Spleen (tissue), 11 donors: ENCODE results near the gene GCA. TPM values are rescaled to one million over a fixed set of nuclear protein-coding genes. Genes with fewer than 3 reads are reported as not detected.

Experiments
- DNase-seq: peaks from one replicate; pipeline ENCODE4 v3.0.0-alpha.2; 2020
- H3K27ac ChIP-seq, 8 donors: fragments of 200-600 bp; sonication (generic) in 7 of 8; 1 replicate in 4 of 8; 2 replicates in 4 of 8; pipeline versions ENCODE4 v1.5.0 to v1.8.0; 2016 to 2021; ENCODE audit warnings: inconsistent platforms in 4 of 8, mild to moderate bottlenecking in 4 of 8, moderate library complexity in 1 of 8
- H3K27me3 ChIP-seq, 7 donors: fragments of 200-600 bp; sonication (generic) in 6 of 7; replicated peaks in 1 of 7; 1 replicate in 4 of 7; 2 replicates in 3 of 7; pipeline versions ENCODE4 v1.5.0 to v1.8.0; 2016 to 2021; ENCODE audit warnings: inconsistent platforms in 3 of 7, mild to moderate bottlenecking in 1 of 7
- H3K36me3 ChIP-seq, 6 donors: fragments of 200-600 bp; sonication (generic) in 5 of 6; 1 replicate in 4 of 6; 2 replicates in 2 of 6; pipeline versions ENCODE4 v1.5.0 to v1.8.0; 2016 to 2021; ENCODE audit warnings: inconsistent platforms in 2 of 6
- H3K4me1 ChIP-seq, 6 donors: fragments of 200-600 bp; sonication (generic) in 5 of 6; 1 replicate in 3 of 6; 2 replicates in 3 of 6; pipeline versions ENCODE4 v1.5.0 to v1.8.0; 2016 to 2021; ENCODE audit warnings: inconsistent platforms in 3 of 6
- H3K4me3 ChIP-seq, 8 donors: fragments of 200-600 bp; sonication (generic) in 7 of 8; 1 replicate in 4 of 8; 2 replicates in 4 of 8; pipeline versions ENCODE4 v1.5.0 to v1.8.0; 2016 to 2021; ENCODE audit warnings: inconsistent platforms in 4 of 8, mild to moderate bottlenecking in 4 of 8, moderate library complexity in 2 of 8
- H3K9me3 ChIP-seq, 8 donors: fragments of 200-600 bp; sonication (generic) in 7 of 8; 1 replicate in 4 of 8; 2 replicates in 4 of 8; pipeline versions ENCODE4 v1.5.0 to v1.8.0; 2016 to 2021; ENCODE audit warnings: inconsistent platforms in 4 of 8
- CTCF ChIP-seq, 11 experiments: fragments of 200-600 bp in 7 of 11; fragments of 450-650 bp in 4 of 11; sonication (generic) in 4 of 11; IDR thresholded peaks in 8 of 11; conservative IDR thresholded peaks in 3 of 11; 1 replicate in 7 of 11; 2 replicates in 4 of 11; pipeline versions ENCODE4 v1.4.0 to v1.8.0; 2016 to 2021; ENCODE audit warnings: antibody characterized with exemption in 11 of 11, inconsistent platforms in 4 of 11, mild to moderate bottlenecking in 1 of 11
- POLR2A ChIP-seq, 3 donors: fragments of 450-650 bp; IDR thresholded peaks; one replicate each; pipeline ENCODE4 v1.5.1; 2017; ENCODE audit warnings: antibody characterized with exemption in 3 of 3, mild to moderate bottlenecking in 1 of 3
- POLR2AphosphoS5 ChIP-seq, 3 donors: sonication (generic); formaldehyde crosslinking; IDR thresholded peaks; one replicate each; pipeline ENCODE4 v1.5.1; 2017; ENCODE audit warnings: antibody characterized with exemption in 3 of 3
- whole genome bisulfite sequencing, 5 donors: extraction: QIAGEN DNeasy Blood & Tissue Kit in 3 of 5; methylation state at CpG; one replicate each; pipeline versions ENCODE4 v1.1.5 to v1.1.7; 2013 to 2018; 5-methylcytosine and 5-hydroxymethylcytosine counted together
- intact Hi-C: fragments of 100-400 bp; cut with DNase I; formaldehyde crosslinking; loops from one replicate; pipeline ENCODE4 v1.15.0; 2023; ENCODE audit warnings: low total_unique reads
- polyA plus RNA-seq, 3 donors: library from polyadenylated mRNA; stranded (reverse); fragments of 200-250 nt; gene quantifications; one replicate each; pipeline ENCODE4 v1.2.1, GENCODE V29; 2013
- total RNA-seq, 7 donors: library from RNA; depleted of rRNA in 3 of 7; stranded (reverse); fragments of >200 nt in 3 of 7; fragmentation: NEBNext Ultra II Directional in 4 of 7; extraction: Animal tissue kit (Norgen Biotek cat#: 25700) in 4 of 7; gene quantifications; one replicate each; pipeline versions ENCODE4 v1.1.0 to v1.2.1, GENCODE V29; 2016 to 2021
- donor health status: healthy with polysubstance abuse.
- donor health status: DM: no; HTN: no; CAD: no; lungs with moderate emphysema.
- donor health status: DM: no; HTN: no; CAD: no.
- donor health status: Bipolar disorder and iron deficiency.
- donor health status: healthy.
- donor health status: DM: no; HTN: no; CAD: no.
- donor health status: DM: yes; HTN: yes; CAD: no.

GCA gene
- total and polyA plus RNA-seq, 10 donors = 49.1 to 498 (median 152) TPM

DNA sequence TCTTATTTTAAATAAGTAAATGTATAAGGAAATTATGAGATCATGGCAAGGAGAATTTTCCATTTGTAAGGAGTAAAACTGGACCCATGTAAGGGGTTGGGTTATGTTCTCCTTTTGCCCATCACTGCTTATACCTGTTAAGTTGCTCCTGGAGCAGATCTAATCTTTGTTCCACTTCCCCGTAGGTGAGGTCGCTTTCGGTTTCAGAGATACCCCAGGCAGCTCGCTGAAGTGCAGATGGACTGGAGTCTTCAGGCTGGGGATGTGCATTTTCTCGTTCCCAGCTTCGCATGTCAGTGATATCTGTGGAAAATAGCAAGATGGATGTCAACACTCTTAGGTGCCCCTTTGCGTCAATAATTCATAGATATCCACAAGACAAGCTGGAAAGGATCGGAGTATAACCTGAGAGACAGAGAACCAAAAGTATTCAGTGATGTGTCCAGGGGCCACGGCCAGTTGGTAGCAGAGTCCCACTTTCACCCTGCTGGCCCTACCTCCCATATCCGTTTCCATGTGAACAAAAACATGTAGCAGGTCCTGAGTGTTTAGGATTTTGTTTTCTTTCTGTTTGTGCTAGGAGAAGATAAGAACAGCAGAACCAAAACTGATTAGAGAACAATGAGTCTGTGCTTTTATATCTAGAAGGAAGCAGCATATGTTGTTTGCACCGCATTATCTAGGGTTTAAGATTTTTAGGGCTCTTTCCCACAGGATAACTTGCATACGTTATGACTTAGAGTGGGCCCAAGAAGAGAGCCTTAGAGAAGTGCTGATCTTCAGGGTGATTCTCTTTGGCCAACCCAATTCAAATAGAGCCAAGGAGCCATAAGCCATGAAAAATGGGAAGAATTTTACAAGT lies 36.0 kb downstream of the GCA start:
- TF ChIP-seq CTCF (IDR thresholded peaks at IDR 0.05 in 8 of 11, conservative IDR thresholded peaks at IDR 0.05 in 3 of 11) = no peak
- no peak for TF ChIP-seq POLR2AphosphoS5 (IDR thresholded peaks at IDR 0.05)
- TF ChIP-seq POLR2A (IDR thresholded peaks at IDR 0.05) = no peak

DNA sequence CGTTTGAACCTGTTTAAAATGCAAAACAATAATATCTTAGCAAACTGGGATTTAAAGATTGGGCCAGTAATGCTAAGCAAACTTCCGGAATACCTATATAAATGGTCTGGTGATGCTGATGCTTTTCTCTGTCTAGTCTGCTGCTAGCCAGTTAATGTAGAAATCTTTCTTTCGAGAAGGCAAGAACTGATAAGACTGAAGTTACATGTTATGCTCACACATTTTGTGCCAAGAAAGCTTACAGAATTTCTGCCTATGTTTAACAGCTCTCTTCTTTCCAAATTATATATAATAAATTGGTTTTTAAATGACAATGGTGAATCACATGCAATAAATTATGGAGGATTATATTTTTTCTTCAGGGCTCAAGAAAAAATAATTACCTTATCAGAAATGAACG lies 37.9 kb downstream of the GCA start:
- Histone ChIP-seq H3K4me3 (no peak overlapping the region), H3K9me3 (no peaks in the 10 kb centered on the region), H3K27ac (no peak overlapping the region), H3K4me1 (no peaks in the 10 kb centered on the region), H3K27me3 (no peaks in the 10 kb centered on the region), H3K36me3 (no peaks in the 10 kb centered on the region)
- DNase-seq = no peak
- TF ChIP-seq POLR2AphosphoS5 (IDR thresholded peaks at IDR 0.05) (no peak), POLR2A (IDR thresholded peaks at IDR 0.05) (no peak), CTCF (IDR thresholded peaks at IDR 0.05 in 8 of 11, conservative IDR thresholded peaks at IDR 0.05 in 3 of 11) (no peak)
- 71 to 83% (median 81%) methylated on average over 4 of the region's 4 CpGs for WGBS, 5 donors
- intact Hi-C loops = no loop called here

More for the DNA sequence above, 36.0 kb downstream of the GCA start:
- no peak overlapping the region for H3K27ac ChIP-seq
- 75 to 83% (median 81%) methylated on average over 12 of the region's 12 CpGs for WGBS, 5 donors
- H3K36me3 ChIP-seq = no peaks in the 10 kb centered on the region
- no peaks in the 10 kb centered on the region for H3K9me3 ChIP-seq
- intact Hi-C loops = no loop called here
- DNase-seq = no peak
- H3K4me3 ChIP-seq = peak overlapping the region in 1 of 8 donors; percentile 31
- H3K4me1 ChIP-seq = no peaks in the 10 kb centered on the region
- no peaks in the 10 kb centered on the region for H3K27me3 ChIP-seq

DNA sequence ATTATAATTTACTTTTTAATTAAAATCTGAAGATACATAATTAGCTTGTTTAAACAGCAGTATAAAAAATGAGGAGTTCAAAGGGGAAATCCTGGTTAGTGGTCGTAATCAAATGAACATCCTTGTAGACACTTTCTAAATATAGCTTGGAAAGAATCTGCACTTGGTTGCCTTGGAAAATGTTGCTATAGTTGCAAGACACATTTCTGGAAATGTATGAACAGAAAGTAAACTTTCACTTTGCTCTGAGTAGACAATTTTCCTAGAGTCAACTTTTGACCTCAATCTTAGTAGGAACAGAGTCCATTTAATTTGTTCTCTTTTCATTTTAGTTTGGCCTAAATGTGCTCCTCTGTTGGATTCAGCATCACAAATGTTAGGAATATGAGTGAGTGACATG lies 38.3 kb downstream of the GCA start:
- H3K36me3 ChIP-seq = no peaks in the 10 kb centered on the region
- no peaks in the 10 kb centered on the region for H3K27me3 ChIP-seq
- no peak for TF ChIP-seq POLR2A (IDR thresholded peaks at IDR 0.05)
- no peak for TF ChIP-seq POLR2AphosphoS5 (IDR thresholded peaks at IDR 0.05)
- TF ChIP-seq CTCF (IDR thresholded peaks at IDR 0.05 in 8 of 11, conservative IDR thresholded peaks at IDR 0.05 in 3 of 11) = no peak
- DNase-seq = no peak
- intact Hi-C loops = no loop called here
- H3K4me1 ChIP-seq = no peaks in the 10 kb centered on the region
- no peaks in the 10 kb centered on the region for H3K9me3 ChIP-seq
- no peak overlapping the region for H3K4me3 ChIP-seq
- 7 to 21% (median 14%) methylated on average over 1 of the region's 1 CpG for WGBS, 5 donors
- no peak overlapping the region for H3K27ac ChIP-seq

DNA sequence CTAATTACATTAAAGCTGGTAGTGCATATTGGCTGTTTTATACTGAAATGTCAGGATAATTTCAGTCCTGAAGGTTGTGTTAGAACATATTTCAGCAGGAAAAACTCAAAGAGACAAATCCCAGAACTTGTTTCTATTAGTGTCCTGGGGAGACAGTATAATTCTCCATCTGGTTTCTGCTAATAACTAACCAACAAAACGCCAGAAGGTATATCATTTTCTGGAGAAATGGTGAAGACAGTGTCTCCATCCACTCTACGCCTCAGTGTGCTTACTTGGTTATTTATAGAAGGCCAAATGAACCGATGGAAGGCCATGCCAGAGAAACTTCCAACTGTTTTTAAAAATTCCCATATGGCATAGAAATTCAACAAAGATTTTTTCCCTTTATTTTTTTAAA lies 41.6 kb downstream of the GCA start:
- intact Hi-C loops = no loop called here
- H3K27me3 ChIP-seq = no peaks in the 10 kb centered on the region
- WGBS, 5 donors = 81 to 91% (median 87%) methylated on average over 3 of the region's 3 CpGs
- TF ChIP-seq POLR2A (IDR thresholded peaks at IDR 0.05) (no peak), CTCF (IDR thresholded peaks at IDR 0.05 in 8 of 11, conservative IDR thresholded peaks at IDR 0.05 in 3 of 11) (no peak), POLR2AphosphoS5 (IDR thresholded peaks at IDR 0.05) (no peak)
- no peak for DNase-seq
- no peaks in the 10 kb centered on the region for H3K9me3 ChIP-seq
- H3K4me3 ChIP-seq = no peak overlapping the region
- no peak overlapping the region for H3K27ac ChIP-seq
- no peaks in the 10 kb centered on the region for H3K4me1 ChIP-seq
- H3K36me3 ChIP-seq = no peaks in the 10 kb centered on the region
